SK-N-MC (cell line): ENCODE measurements around the gene STX7.

Experiments used
- DNase-seq: peaks from one replicate; pipeline ENCODE4 v3.0.0-alpha.2; 2011; ENCODE audit warnings: low read depth, low spot score
- H3K27ac ChIP-seq: fragments of 200-600 bp; sonication (generic); 2 replicates; pipeline ENCODE4 v1.5.1; 2016; ENCODE audit warnings: mixed run types
- H3K36me3 ChIP-seq: fragments of 200-600 bp; sonication (generic); 2 replicates; pipeline ENCODE4 v1.6.1; 2017; ENCODE audit warnings: antibody characterized with exemption, low read length, mixed read lengths; ENCODE audit not compliant: insufficient read depth
- H3K4me3 ChIP-seq: fragments of 200-600 bp; sonication (generic); 2 replicates; pipeline ENCODE4 v1.5.1; 2016
- H3K9ac ChIP-seq: fragments of 200-600 bp; sonication (generic); 2 replicates; pipeline ENCODE4 v1.8.0; 2017; ENCODE audit warnings: mixed run types, mixed read lengths; ENCODE audit not compliant: insufficient read length
- H3K9me3 ChIP-seq: fragments of 200-600 bp; sonication (generic); 2 replicates; pipeline ENCODE4 v1.6.1; 2017; ENCODE audit warnings: low read depth, mild to moderate bottlenecking, antibody characterized with exemption, low read length, moderate library complexity, mixed read lengths
- EZH2 ChIP-seq: fragments of 200-600 bp; sonication (generic); IDR thresholded peaks from one replicate; pipeline ENCODE4 v1.6.1; 2017; ENCODE audit warnings: antibody characterized with exemption
- FOXP2 ChIP-seq: optimal IDR thresholded peaks from 2 replicates; pipeline ENCODE3; 2011; ENCODE audit warnings: mild to moderate bottlenecking, moderate library complexity; ENCODE audit not compliant: insufficient read depth; ENCODE audit errors: extremely low read length, control extremely low read depth
- POLR2AphosphoS5 ChIP-seq: IDR thresholded peaks from 2 replicates; pipeline ENCODE4 v1.6.1; 2012; ENCODE audit warnings: mild to moderate bottlenecking, low read depth, low read length, borderline replicate concordance

The STX7 gene

GRCh38 chr6:132483779-132484679 lies 28.9 kb downstream of the STX7 start:
- no peak overlapping the region for H3K4me3 ChIP-seq
- TF ChIP-seq FOXP2, result no peak
- no peak for TF ChIP-seq POLR2AphosphoS5
- TF ChIP-seq EZH2, result no peak
- H3K9me3 ChIP-seq, result no peaks in the 10 kb centered on the region
- DNase-seq, result peak; percentile 85
- H3K36me3 ChIP-seq, result peaks cover 2% of the 10 kb centered on the region
- no peak overlapping the region for H3K27ac ChIP-seq
- no peak overlapping the region for H3K9ac ChIP-seq

DNA sequence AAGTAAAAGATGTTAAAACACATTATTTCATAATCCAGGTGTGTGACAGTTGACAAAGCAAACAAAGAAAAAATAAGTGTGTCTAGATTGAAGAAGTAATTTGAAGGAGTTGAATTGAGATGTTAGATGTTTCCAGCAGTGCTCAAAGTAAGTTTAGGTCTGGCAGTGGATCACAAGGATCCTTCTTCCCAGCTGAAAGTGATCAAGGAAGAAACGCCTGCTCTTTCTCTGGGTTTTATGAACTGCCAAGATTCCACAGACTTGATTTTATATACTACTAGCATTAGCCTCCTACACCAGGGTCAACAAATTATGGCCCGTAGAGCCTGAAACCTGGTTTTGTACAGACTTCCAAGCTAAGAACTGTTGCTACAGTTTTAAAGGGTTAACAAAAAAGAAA lies 30.3 kb downstream of the STX7 start:
- H3K9me3 ChIP-seq, result no peaks in the 10 kb centered on the region
- H3K4me3 ChIP-seq, result no peak overlapping the region
- H3K36me3 ChIP-seq, result no peaks in the 10 kb centered on the region; the same call in 1 of the 2 replicates
- DNase-seq, result no peak
- TF ChIP-seq POLR2AphosphoS5 (no peak), EZH2 (no peak), FOXP2 (no peak)
- no peak overlapping the region for H3K9ac ChIP-seq
- no peak overlapping the region for H3K27ac ChIP-seq

DNA sequence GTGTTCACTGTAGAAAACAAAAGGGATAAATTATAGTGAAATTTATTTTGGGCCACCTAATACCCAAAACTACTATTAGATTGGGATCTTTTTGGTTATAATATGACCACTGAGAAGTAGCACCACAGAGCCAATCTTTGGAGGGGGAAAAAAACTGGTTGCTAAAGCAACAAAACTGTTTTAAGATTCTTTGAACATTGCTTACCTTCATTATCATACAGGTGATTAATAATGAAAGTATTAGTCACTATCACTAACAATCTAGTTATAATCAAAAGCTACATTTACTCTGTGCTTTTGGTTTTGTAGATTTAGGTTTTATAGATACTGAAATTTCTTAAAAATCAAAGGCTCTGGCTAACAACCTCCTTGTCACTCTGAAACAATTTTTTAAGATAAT lies 31.7 kb downstream of the STX7 start:
- Histone ChIP-seq H3K36me3 (no peaks in the 10 kb centered on the region), H3K9me3 (no peaks in the 10 kb centered on the region), H3K9ac (no peak overlapping the region), H3K27ac (no peak overlapping the region), H3K4me3 (no peak overlapping the region)
- TF ChIP-seq FOXP2, result no peak
- TF ChIP-seq EZH2, result no peak
- TF ChIP-seq POLR2AphosphoS5, result no peak
- no peak for DNase-seq

DNA sequence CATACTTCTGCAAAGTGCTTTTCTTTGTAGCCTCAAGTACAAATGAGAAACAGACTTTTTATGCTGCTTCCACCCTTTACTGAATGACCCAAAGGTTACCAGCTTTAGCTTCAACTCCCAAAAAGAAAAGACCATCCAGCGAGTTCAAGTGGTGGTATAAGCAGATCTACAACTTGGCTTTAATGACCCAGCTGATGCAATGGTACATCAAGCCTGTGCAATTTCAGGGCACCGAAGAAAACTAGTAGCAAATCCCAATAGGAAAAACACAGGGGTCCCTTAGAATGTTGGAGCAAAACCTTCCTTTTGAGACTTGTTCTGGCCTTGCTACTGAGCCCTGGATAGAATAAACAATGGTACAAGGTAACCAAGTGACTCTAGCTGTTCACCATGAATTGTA lies 33.8 kb downstream of the STX7 start:
- TF ChIP-seq POLR2AphosphoS5 (no peak), FOXP2 (no peak), EZH2 (no peak)
- Histone ChIP-seq H3K9me3 (no peaks in the 10 kb centered on the region), H3K27ac (peak overlapping the region; percentile 35; the same call in 1 of the 2 replicates), H3K36me3 (no peaks in the 10 kb centered on the region), H3K4me3 (no peak overlapping the region), H3K9ac (no peak overlapping the region)
- no peak for DNase-seq

GRCh38 chr6:132478674-132479073 lies 34.2 kb downstream of the STX7 start:
- DNase-seq, result no peak
- H3K9me3 ChIP-seq, result no peaks in the 10 kb centered on the region
- peak overlapping the region; percentile 35; the same call in 1 of the 2 replicates for H3K27ac ChIP-seq
- TF ChIP-seq EZH2 (no peak), FOXP2 (no peak), POLR2AphosphoS5 (no peak)
- H3K4me3 ChIP-seq, result no peak overlapping the region
- no peaks in the 10 kb centered on the region for H3K36me3 ChIP-seq
- no peak overlapping the region for H3K9ac ChIP-seq

GRCh38 chr6:132478266-132478665 lies 34.6 kb downstream of the STX7 start:
- Histone ChIP-seq H3K9me3 (no peaks in the 10 kb centered on the region), H3K9ac (no peak overlapping the region), H3K27ac (no peak overlapping the region), H3K36me3 (no peaks in the 10 kb centered on the region), H3K4me3 (no peak overlapping the region)
- DNase-seq, result no peak
- TF ChIP-seq POLR2AphosphoS5, result no peak
- no peak for TF ChIP-seq EZH2
- TF ChIP-seq FOXP2, result no peak

DNA sequence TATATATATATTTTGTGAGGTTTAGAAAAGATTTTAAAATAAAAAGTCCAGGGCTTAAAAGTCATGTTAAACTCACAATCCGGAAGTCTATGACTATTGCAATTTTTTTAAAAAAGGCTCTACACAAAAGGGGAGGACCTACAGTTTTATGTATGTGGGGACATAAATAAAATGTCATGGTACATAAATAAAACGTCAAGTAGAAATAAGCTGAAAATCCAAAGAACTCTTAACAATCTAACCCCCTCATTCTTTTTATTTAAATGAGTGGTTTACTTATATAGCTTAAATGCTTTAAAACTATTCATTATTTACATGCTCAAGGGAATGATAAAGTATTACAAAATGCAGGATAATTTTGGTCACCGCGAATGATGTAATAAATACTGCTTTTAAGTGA lies 36.2 kb downstream of the STX7 start:
- H3K9ac ChIP-seq, result peak overlapping the region; percentile 1
- DNase-seq, result no peak
- TF ChIP-seq FOXP2 (no peak), POLR2AphosphoS5 (no peak), EZH2 (no peak)
- H3K36me3 ChIP-seq, result no peaks in the 10 kb centered on the region
- peak overlapping the region; percentile 30; the same call in 1 of the 2 replicates for H3K27ac ChIP-seq
- peak overlapping the region; percentile 27 for H3K4me3 ChIP-seq
- H3K9me3 ChIP-seq, result no peaks in the 10 kb centered on the region

DNA sequence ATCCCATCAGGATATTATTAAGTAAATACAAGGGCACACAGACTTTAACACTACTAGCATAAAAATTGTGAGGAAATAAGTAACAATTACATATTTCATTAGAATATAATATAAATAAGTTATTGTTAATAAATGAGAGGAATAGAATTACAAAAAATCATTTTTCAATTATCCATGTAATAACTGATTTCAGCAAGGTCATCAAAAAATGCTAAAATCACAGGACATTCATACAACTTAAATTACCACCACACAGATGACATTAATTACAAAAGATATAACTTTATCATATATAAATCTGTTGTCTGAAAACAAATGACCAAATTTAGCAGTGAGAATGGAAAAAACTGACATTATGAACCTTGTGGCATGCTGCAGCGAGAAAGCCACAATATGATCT lies 37.0 kb downstream of the STX7 start:
- H3K4me3 ChIP-seq, result no peak overlapping the region
- H3K36me3 ChIP-seq, result peaks cover 5% of the 10 kb centered on the region; the same call in 1 of the 2 replicates
- H3K9me3 ChIP-seq, result no peaks in the 10 kb centered on the region
- DNase-seq, result no peak
- H3K27ac ChIP-seq, result no peak overlapping the region
- H3K9ac ChIP-seq, result no peak overlapping the region
- TF ChIP-seq EZH2 (no peak), FOXP2 (no peak), POLR2AphosphoS5 (no peak)
